Smooth muscle cell of the brain vasculature (primary cell): ENCODE measurements around the gene PAPOLG.

Experiments
- DNase-seq: peaks from one replicate; pipeline ENCODE4 v3.0.0-alpha.2; 2012; ENCODE audit warnings: low read depth, low spot score

PAPOLG gene

DNA sequence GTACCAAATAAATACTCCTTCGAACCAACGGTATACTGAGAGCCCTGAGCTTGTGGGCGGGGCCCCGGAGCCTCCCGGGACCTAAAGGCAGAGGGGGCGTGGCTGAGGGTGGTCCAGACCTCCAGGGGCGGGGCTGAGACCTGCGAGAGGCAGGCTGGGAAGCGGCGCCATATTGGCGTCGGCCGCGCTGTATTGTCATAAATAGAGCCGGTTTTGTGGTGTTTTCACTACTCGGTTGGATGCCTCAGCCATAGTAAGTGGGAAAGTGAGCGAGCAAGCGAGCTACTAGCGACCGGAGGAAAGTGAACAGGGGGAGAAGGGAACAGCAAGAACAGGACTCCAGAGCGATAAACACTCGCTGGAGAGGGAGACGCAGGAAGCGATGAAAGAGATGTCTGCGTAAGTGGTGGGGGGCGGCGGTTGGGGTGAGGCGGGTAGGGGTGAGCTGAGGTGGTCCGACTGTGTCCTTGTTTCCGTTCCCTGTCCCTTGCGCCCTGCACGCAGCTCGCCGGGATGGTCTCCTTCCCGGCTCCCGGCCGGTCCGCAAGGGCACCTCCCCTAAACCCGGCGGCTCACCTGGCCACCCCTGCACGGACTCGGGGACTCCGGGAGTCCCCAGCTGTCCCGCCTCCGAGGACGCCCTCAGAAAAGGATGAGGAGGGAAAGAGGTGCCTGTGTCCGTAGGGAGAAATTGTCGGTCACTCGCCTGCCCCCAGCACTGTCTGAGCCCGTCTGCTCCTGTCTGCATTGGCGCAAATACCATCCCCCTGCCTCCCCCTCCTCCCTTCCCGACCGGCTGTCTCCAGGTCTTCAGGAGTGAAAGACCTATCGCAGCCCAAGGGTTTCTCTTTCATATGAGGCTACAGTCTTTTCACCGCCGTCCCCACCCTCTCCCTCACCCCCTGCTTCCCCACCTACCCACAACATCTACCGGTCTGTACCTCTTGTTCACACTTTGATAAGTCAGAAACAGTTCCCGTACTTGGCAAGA is at the start of gene PAPOLG:
Gene PAPOLG, plus strand, starts transcription at position 172 of the 991 bp plus-strand sequence. Its CDS starts 211 bp downstream, at position 383.
- DNase-seq, result peak; percentile 81

- peak; percentile 17 for DNase-seq
These were observed 48.2 kb upstream of the PAPOLG start for GRCh38 chr2:60707750-60708371.

DNA sequence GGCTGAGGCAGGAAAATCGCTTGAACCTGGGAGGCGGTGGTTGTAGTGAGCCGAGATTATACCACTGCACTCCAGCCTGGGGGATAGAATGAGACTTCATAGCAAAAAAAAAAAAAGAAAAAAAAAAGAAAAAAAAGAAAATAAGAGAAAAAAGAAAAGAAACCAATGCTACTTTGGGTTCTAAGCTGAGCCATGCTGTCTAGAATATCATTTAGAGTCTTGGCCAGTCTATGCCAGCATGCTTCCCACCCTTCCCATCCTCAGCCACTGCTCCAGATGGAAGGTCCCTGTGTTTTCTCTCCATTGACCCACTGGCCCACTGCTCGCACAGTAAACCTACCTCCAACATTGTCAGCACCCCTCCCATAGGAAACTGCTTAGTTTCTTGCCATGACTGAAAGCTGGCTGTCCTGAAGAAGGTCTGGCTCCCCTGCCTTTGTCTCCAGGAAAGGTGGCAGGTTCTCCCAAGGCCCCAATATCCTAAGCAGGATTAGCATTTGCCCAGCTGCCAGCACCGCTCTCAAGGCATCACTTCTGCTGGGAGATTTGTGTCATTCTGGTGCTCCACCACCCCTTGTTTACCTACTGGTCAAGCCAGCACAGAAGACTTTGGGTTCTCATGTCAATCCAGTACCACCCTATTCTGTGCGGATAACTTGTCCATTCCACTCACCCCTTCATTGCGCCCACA is 47.3 kb upstream of the PAPOLG start:
- no peak for DNase-seq

- no peak for DNase-seq
These were observed 45.4 kb upstream of the PAPOLG start for GRCh38 chr2:60710707-60711106.

DNA sequence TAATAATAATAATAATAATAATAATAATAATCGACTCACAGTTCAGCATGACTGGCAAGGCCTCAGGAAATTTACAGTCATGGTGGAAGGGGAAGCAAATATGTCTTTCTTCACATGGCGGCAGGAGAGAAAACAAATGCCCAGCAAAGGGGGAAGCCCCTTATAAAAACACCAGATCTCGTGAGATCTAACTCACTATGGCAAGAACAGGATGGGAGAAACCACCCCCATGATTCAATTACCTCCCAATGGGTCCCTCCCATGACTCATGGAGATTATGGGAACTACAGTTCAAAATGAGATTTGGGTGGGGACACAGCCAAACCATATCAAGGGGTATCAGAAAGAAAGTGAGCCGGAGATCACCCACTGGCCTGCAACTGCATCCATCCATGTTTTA is 40.5 kb upstream of the PAPOLG start:
- DNase-seq, result no peak

GRCh38 chr2:60717691-60718090 is 38.4 kb upstream of the PAPOLG start:
- DNase-seq, result no peak

DNA sequence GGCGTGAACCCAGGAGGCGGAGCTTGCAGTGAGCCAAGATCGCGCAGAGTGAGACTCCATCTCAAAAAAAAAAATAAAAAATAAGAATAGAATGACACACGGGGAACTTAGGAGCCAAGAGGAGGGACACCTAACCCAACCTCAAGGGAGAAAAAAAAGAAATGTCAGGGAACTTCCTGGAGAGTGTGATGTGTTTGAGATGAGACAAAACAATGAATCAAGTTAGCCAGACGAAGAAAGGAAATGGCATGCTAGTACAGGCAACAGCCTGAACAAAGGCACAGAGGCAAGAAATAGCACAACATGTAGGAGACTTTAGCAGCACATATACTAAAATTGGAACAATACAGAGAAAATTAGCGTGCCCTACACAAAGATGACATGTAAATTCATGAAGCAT is 36.7 kb upstream of the PAPOLG start:
- no peak for DNase-seq

- DNase-seq, result no peak
These were observed 30.6 kb upstream of the PAPOLG start for GRCh38 chr2:60725466-60725865.

DNA sequence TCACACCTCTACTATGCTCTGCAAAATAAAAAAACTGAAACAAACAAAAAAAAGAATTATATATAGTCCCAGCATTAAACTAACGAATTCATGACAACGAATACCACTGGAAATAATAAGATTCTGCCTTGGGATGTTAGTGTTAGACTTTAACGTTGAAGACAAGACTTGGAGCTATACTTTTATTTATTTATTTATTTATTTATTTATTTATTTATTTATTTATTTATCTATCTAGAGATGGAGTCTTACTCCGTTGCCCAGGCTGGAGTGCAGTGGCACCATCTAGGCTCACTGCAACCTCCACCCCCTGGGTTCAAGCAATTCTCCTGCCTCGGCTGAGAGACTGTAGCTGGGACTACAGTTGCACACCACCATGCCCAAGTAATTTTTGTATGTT is 27.2 kb upstream of the PAPOLG start:
- no peak for DNase-seq

DNA sequence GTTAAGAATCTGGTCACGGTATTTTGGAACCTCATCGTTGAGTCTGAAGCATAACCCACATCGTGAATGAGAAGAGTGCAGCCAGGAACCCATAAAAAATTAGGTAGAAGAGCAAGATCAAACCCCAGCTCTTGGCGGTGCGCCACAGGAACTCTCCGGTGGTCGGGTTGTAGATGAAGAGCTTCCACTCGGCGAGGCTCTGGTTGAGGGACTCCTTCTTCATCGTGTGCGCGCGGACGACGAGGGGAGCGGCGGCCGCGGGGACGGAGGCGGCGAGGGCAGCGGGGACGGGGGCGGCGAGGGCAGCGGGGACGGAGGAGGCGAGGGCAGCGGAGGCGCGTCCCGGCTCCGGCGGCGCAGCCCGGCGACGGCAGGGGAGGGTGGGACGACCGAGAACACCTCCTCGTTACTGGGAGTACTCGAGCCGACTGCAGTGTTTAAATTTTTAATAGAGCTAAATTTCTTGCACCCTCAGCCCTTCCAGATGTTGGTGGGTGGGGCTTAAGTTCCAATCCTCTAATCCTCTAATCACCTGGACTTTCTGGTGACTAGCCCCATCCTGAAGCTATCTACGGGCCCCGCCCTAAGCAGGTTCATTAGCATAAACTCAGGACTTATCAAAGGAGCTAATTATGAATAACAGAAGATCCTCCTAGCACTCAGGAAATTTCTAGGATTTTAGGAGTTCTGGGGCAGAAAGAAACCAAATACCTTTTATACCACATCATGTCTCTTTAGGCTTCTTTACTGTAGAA is 20.4 kb upstream of the PAPOLG start:
- no peak for DNase-seq

DNA sequence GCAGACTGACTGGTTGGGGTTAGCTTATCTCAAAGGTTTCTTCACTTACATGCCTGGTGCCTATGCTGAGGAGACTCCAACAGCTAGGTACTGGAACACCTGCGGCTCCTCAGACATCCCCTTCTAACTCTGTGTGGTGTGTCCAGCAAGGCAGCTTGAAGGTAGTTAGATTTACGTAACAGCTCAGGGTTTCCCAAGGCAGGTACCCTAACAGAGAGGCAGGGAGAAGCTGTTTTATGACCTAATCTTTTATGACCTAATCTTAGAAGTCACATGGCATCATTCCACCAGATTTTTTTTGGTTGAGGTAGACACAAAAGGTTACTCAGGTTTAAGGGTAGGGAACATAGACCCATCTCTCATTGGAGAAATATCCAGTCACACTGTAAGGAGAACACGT is 17.4 kb upstream of the PAPOLG start:
- no peak for DNase-seq

DNA sequence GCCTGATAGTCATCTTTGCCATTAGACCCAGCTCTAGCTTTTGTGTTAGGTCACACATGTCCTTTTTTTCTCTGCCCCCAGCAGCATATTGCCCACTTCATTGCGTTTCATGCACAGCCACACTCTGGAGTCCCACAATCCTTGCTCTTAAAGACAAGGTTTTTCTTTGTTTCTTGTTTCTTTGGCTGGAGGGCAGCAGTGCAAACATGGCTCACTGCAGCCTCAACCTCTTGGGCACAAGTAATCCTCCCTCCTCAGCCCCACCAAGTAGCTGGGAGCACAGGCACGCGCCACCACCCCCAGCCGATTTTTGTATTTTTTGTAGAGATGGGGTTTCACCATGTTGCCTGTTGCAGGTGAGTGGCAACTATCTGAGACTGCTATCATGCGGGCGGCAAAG is 16.9 kb upstream of the PAPOLG start:
- no peak for DNase-seq

- no peak for DNase-seq
These were observed 14.5 kb upstream of the PAPOLG start for GRCh38 chr2:60741576-60741975.

GRCh38 chr2:60742419-60742818 is 13.6 kb upstream of the PAPOLG start:
- no peak for DNase-seq

DNA sequence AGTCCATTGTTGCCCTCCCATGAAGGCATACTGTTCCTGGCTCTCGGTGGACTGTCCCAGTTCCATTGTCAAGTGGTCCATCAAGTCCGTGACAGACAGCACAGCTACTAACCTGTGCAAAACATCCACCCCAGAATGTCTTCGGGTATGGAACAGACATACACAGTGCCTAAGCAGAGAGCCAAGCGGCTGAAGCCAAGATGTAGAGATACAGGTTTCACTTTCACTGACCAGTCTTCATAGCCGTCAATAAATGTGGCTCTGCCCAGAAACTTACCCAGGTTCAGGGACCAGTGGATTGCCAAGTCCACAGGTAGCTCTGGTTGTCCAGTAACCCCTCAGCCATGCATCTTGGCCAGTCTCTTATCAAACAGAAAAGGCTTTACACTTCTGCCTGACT is 10.7 kb upstream of the PAPOLG start:
- no peak for DNase-seq

DNA sequence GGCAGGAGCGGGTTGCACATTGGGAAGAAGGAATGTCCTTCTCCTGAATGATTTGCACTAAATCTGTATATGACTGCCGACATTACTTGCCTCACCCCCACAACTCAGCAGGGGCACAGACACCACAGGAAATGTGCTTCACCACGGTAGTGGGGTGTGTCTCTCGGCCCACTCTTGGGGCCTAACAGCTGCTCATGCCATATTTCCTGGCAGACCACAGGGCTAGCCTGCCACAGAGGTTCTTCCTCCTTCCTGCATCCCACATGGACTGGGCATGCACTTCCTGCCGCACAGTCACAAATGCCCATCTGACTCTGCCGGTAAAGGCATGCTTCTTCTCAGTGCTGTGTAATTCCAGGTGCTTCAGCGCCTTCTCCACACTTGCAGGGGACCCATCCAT is 10.3 kb upstream of the PAPOLG start:
- DNase-seq, result no peak

- no peak for DNase-seq
These were observed 9.8 kb upstream of the PAPOLG start for GRCh38 chr2:60746318-60746717.

DNA sequence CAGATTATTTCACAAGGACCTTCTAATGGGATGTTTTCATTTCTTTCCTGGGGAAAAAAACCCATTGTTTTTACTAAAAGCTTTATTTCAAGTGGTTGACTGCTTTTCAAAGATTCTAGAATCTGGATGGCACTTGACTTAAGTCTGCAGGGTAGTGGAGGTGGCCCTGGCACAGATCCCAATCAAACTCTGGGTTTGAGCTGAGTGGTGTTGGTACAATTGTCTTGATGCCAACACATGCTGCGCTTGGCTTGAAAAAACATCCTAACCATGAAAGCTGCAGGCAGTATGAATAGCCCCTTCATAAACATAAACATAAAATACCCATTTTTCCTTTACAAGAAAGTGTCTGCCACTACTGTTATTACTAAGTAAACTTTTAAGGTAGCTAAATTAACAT is 3.6 kb downstream of the PAPOLG start:
- DNase-seq, result no peak

GRCh38 chr2:60764736-60765534 is 8.9 kb downstream of the PAPOLG start:
- DNase-seq, result no peak

GRCh38 chr2:60766283-60766682 is 10.2 kb downstream of the PAPOLG start:
- no peak for DNase-seq

- no peak for DNase-seq
These were observed 15.4 kb downstream of the PAPOLG start for GRCh38 chr2:60771508-60771907.
